Astrocyte (in vitro differentiated cells and primary cell): ENCODE results near the gene SLC16A1. TPM values are rescaled to one million over a fixed set of nuclear protein-coding genes. Genes with fewer than 3 reads are reported as not detected.
"Not testable (repeated sequence)": the region's sequence is repeated elsewhere in the genome, so short reads cannot be mapped to it uniquely, and the experiment has no call there.

Source experiments
- DNase-seq: peaks from one replicate; pipeline ENCODE4 v3.0.0-alpha.2; 2010; ENCODE audit warnings: low read depth
- FAIRE-seq: peaks from 2 replicates; lab custom pipeline; 2011; peaks lifted over from hg19 to GRCh38; lab: Jason Lieb, UNC
- H2AFZ ChIP-seq: 2 replicates; pipeline ENCODE4 v1.6.0; 2012; ENCODE audit warnings: low read depth, low read length, inconsistent platforms
- H3K27ac ChIP-seq: 2 replicates; pipeline ENCODE4 v1.5.1; 2011; ENCODE audit warnings: low read depth, low read length, inconsistent platforms
- H3K27me3 ChIP-seq: 2 replicates; pipeline ENCODE4 v1.6.0; 2011; ENCODE audit warnings: low read length, inconsistent platforms; ENCODE audit not compliant: insufficient read depth
- H3K36me3 ChIP-seq: 2 replicates; pipeline ENCODE4 v1.5.1; 2011; ENCODE audit warnings: low read length, inconsistent platforms; ENCODE audit not compliant: insufficient read depth
- H3K4me1 ChIP-seq: 2 replicates; pipeline ENCODE4 v1.5.1; 2011; ENCODE audit warnings: low read length, inconsistent platforms; ENCODE audit not compliant: insufficient read depth
- H3K4me2 ChIP-seq: 2 replicates; pipeline ENCODE4 v1.6.0; 2012; ENCODE audit warnings: low read length, inconsistent platforms
- H3K4me3 ChIP-seq: 2 replicates; pipeline ENCODE4 v1.5.1; 2011; ENCODE audit warnings: low read depth, mild to moderate bottlenecking, low read length, inconsistent platforms; ENCODE audit not compliant: insufficient read depth
- H3K79me2 ChIP-seq: 2 replicates; pipeline ENCODE4 v1.6.0; 2012; ENCODE audit warnings: mild to moderate bottlenecking, low read length, inconsistent platforms; ENCODE audit not compliant: insufficient read depth
- H3K9ac ChIP-seq: 2 replicates; pipeline ENCODE4 v1.6.0; 2012; ENCODE audit warnings: mild to moderate bottlenecking, low read length, inconsistent platforms
- H3K9me3 ChIP-seq: 2 replicates; pipeline ENCODE4 v1.5.1; 2012; ENCODE audit warnings: low read depth, mild to moderate bottlenecking, low read length, inconsistent platforms; ENCODE audit not compliant: insufficient read depth
- H4K20me1 ChIP-seq: 2 replicates; pipeline ENCODE4 v1.6.0; 2012; ENCODE audit warnings: low read length, inconsistent platforms; ENCODE audit not compliant: insufficient read depth
- H3K27ac Mint-ChIP-seq: one replicate; pipeline ENCODE4 v1.8.0; 2021; ENCODE audit warnings: mild to moderate bottlenecking, mixed read lengths; ENCODE audit not compliant: unreplicated experiment
- H3K27me3 Mint-ChIP-seq: one replicate; pipeline ENCODE4 v1.8.0; 2021; ENCODE audit warnings: low read depth, mixed read lengths; ENCODE audit not compliant: unreplicated experiment
- H3K36me3 Mint-ChIP-seq: one replicate; pipeline ENCODE4 v1.8.0; 2021; ENCODE audit warnings: low read depth, mixed read lengths; ENCODE audit not compliant: unreplicated experiment
- H3K4me1 Mint-ChIP-seq: one replicate; pipeline ENCODE4 v1.8.0; 2021; ENCODE audit warnings: low read depth, mixed read lengths; ENCODE audit not compliant: unreplicated experiment
- H3K4me3 Mint-ChIP-seq: one replicate; pipeline ENCODE4 v1.8.0; 2021; ENCODE audit warnings: mild to moderate bottlenecking, moderate library complexity, mixed read lengths; ENCODE audit not compliant: unreplicated experiment
- H3K9me3 Mint-ChIP-seq: one replicate; pipeline ENCODE4 v1.8.0; 2021; ENCODE audit warnings: mild to moderate bottlenecking, mixed read lengths; ENCODE audit not compliant: unreplicated experiment
- CTCF ChIP-seq: IDR thresholded peaks from 2 replicates; pipeline ENCODE4 v1.5.1; 2011; ENCODE audit warnings: low read depth, mild to moderate bottlenecking, inconsistent platforms, low read length, moderate library complexity; ENCODE audit not compliant: insufficient read depth
- EZH2 ChIP-seq: IDR thresholded peaks from 2 replicates; pipeline ENCODE4 v1.6.1; 2012; ENCODE audit warnings: mild to moderate bottlenecking, low read length, inconsistent platforms; ENCODE audit not compliant: insufficient read depth
- total RNA-seq: library from RNA; stranded (reverse); gene quantifications from 2 replicates; pipeline ENCODE4 v1.2.1, GENCODE V29; 2021

Gene SLC16A1
- total RNA-seq, 1 donor from 2014 or later: 153 TPM

- no peak overlapping the region for H3K4me3 ChIP-seq
- no peaks in the 10 kb centered on the region for H3K27me3 ChIP-seq
- H3K36me3 Mint-ChIP-seq: peaks cover 5% of the 10 kb centered on the region
- H3K27me3 Mint-ChIP-seq: peaks cover 2% of the 10 kb centered on the region
- no peak overlapping the region for H3K27ac ChIP-seq
- no peaks in the 10 kb centered on the region for H3K36me3 ChIP-seq
- H3K9me3 Mint-ChIP-seq: peaks cover 7% of the 10 kb centered on the region
- no peaks in the 10 kb centered on the region for H3K9me3 ChIP-seq
- DNase-seq: no peak
- no peak overlapping the region for H3K4me3 Mint-ChIP-seq
- no peaks in the 10 kb centered on the region for H3K4me1 ChIP-seq
- H4K20me1 ChIP-seq: no peaks in the 10 kb centered on the region
- TF ChIP-seq EZH2 (no peak), CTCF (no peak)
- H3K4me1 Mint-ChIP-seq: peaks cover 2% of the 10 kb centered on the region
- H3K79me2 ChIP-seq: no peaks in the 10 kb centered on the region
- H3K4me2 ChIP-seq: no peak overlapping the region
- no peak overlapping the region for H3K9ac ChIP-seq
- H2AFZ ChIP-seq: no peak overlapping the region
- FAIRE-seq: no peak
- H3K27ac Mint-ChIP-seq: no peak overlapping the region
These were observed 66.8 kb downstream of the SLC16A1 start for GRCh38 chr1:112889052-112889768.

GRCh38 chr1:112888630-112889029 is 67.4 kb downstream of the SLC16A1 start:
- Mint-ChIP-seq H3K4me3 (no peak overlapping the region), H3K27me3 (peaks cover 2% of the 10 kb centered on the region), H3K27ac (no peak overlapping the region), H3K4me1 (peaks cover 2% of the 10 kb centered on the region), H3K36me3 (no peaks in the 10 kb centered on the region), H3K9me3 (peaks cover 1% of the 10 kb centered on the region)
- no peak overlapping the region for H3K27ac ChIP-seq
- no peaks in the 10 kb centered on the region for H3K36me3 ChIP-seq
- no peak for TF ChIP-seq EZH2
- no peak for TF ChIP-seq CTCF
- H3K9me3 ChIP-seq: no peaks in the 10 kb centered on the region
- FAIRE-seq (no peak), DNase-seq (no peak)
- H3K4me1 ChIP-seq: no peaks in the 10 kb centered on the region
- H2AFZ ChIP-seq: no peak overlapping the region
- no peaks in the 10 kb centered on the region for H3K27me3 ChIP-seq
- H3K9ac ChIP-seq: no peak overlapping the region
- H4K20me1 ChIP-seq: no peaks in the 10 kb centered on the region
- no peak overlapping the region for H3K4me3 ChIP-seq
- no peaks in the 10 kb centered on the region for H3K79me2 ChIP-seq
- no peak overlapping the region for H3K4me2 ChIP-seq

GRCh38 chr1:112887599-112888283 is 68.3 kb downstream of the SLC16A1 start:
- no peak overlapping the region for H3K27ac Mint-ChIP-seq
- H3K4me3 Mint-ChIP-seq: no peak overlapping the region
- no peaks in the 10 kb centered on the region for H4K20me1 ChIP-seq
- no peak overlapping the region for H3K4me3 ChIP-seq
- no peak overlapping the region for H3K27ac ChIP-seq
- no peaks in the 10 kb centered on the region for H3K9me3 Mint-ChIP-seq
- H3K9me3 ChIP-seq: no peaks in the 10 kb centered on the region
- DNase-seq: no peak
- no peak for FAIRE-seq
- H3K36me3 Mint-ChIP-seq: no peaks in the 10 kb centered on the region
- no peak for TF ChIP-seq CTCF
- no peak for TF ChIP-seq EZH2
- no peak overlapping the region for H2AFZ ChIP-seq
- H3K27me3 ChIP-seq: no peaks in the 10 kb centered on the region
- H3K4me1 ChIP-seq: no peaks in the 10 kb centered on the region
- no peak overlapping the region for H3K9ac ChIP-seq
- peaks cover 2% of the 10 kb centered on the region for H3K4me1 Mint-ChIP-seq
- H3K4me2 ChIP-seq: no peak overlapping the region
- no peaks in the 10 kb centered on the region for H3K36me3 ChIP-seq
- H3K27me3 Mint-ChIP-seq: peaks cover 2% of the 10 kb centered on the region
- H3K79me2 ChIP-seq: no peaks in the 10 kb centered on the region

GRCh38 chr1:112884996-112885395 is 71.0 kb downstream of the SLC16A1 start:
- H3K4me3 ChIP-seq, H3K79me2 ChIP-seq, H2AFZ ChIP-seq, H3K27ac Mint-ChIP-seq, FAIRE-seq, H3K9me3 ChIP-seq, H3K4me1 Mint-ChIP-seq, H4K20me1 ChIP-seq, H3K27ac ChIP-seq, H3K27me3 ChIP-seq, H3K36me3 Mint-ChIP-seq, H3K4me2 ChIP-seq, H3K4me3 Mint-ChIP-seq, H3K9ac ChIP-seq, H3K27me3 Mint-ChIP-seq, H3K36me3 ChIP-seq, DNase-seq, H3K4me1 ChIP-seq, H3K9me3 Mint-ChIP-seq: not testable (repeated sequence)
